Thoracic aorta (tissue), 2 donors: Measurements from ENCODE around the gene FOXD1. TPM values are rescaled to one million over a fixed set of nuclear protein-coding genes. Genes with fewer than 3 reads are reported as not detected.

Source experiments
- ATAC-seq: fragments of 150-250 bp; one replicate; pipeline ENCODE4 v1.8.0; 2017; ENCODE audit warnings: low read depth; ENCODE audit not compliant: insufficient number of reproducible peaks, low FRiP score
- DNase-seq: peaks from one replicate; pipeline ENCODE4 v3.0.0-alpha.2; 2020; ENCODE audit warnings: low spot score
- H3K27ac ChIP-seq, 2 donors: fragments of 200-600 bp; sonication (generic); 1 replicate in 1 of 2; 2 replicates in 1 of 2; pipeline ENCODE4 v1.5.1; 2016; ENCODE audit warnings: mild to moderate bottlenecking in 2 of 2, moderate library complexity in 2 of 2
- H3K27me3 ChIP-seq: fragments of 200-600 bp; sonication (generic); replicated peaks from 2 replicates; pipeline ENCODE4 v1.6.0; 2016; ENCODE audit warnings: mild to moderate bottlenecking; ENCODE audit not compliant: insufficient read depth
- H3K36me3 ChIP-seq: fragments of 200-600 bp; sonication (generic); one replicate; pipeline ENCODE4 v1.5.1; 2016
- H3K4me1 ChIP-seq, 2 donors: fragments of 200-600 bp; sonication (generic); 1 replicate in 1 of 2; 2 replicates in 1 of 2; pipeline versions ENCODE4 v1.5.1 to v1.6.0; 2016; ENCODE audit warnings: low read depth in 2 of 2, mild to moderate bottlenecking in 1 of 2; ENCODE audit not compliant: control insufficient read depth in 1 of 2
- H3K4me3 ChIP-seq: fragments of 200-600 bp; sonication (generic); 2 replicates; pipeline ENCODE4 v1.5.1; 2016; ENCODE audit warnings: mild to moderate bottlenecking
- H3K9me3 ChIP-seq: fragments of 200-600 bp; sonication (generic); 2 replicates; pipeline ENCODE4 v1.5.1; 2016
- CTCF ChIP-seq: fragments of 200-600 bp; sonication (generic); IDR thresholded peaks from one replicate; pipeline ENCODE4 v1.5.1; 2019; ENCODE audit warnings: antibody characterized with exemption
- total RNA-seq, 2 donors: library from RNA; depleted of rRNA; stranded (reverse); fragments of >200 nt; gene quantifications; one replicate each; pipeline versions ENCODE4 v1.1.0 to v1.2.3, GENCODE V29; 2016

FOXD1 gene
- total RNA-seq, 2 donors from 2014 or later: 6.8 to 10.0 TPM

DNA sequence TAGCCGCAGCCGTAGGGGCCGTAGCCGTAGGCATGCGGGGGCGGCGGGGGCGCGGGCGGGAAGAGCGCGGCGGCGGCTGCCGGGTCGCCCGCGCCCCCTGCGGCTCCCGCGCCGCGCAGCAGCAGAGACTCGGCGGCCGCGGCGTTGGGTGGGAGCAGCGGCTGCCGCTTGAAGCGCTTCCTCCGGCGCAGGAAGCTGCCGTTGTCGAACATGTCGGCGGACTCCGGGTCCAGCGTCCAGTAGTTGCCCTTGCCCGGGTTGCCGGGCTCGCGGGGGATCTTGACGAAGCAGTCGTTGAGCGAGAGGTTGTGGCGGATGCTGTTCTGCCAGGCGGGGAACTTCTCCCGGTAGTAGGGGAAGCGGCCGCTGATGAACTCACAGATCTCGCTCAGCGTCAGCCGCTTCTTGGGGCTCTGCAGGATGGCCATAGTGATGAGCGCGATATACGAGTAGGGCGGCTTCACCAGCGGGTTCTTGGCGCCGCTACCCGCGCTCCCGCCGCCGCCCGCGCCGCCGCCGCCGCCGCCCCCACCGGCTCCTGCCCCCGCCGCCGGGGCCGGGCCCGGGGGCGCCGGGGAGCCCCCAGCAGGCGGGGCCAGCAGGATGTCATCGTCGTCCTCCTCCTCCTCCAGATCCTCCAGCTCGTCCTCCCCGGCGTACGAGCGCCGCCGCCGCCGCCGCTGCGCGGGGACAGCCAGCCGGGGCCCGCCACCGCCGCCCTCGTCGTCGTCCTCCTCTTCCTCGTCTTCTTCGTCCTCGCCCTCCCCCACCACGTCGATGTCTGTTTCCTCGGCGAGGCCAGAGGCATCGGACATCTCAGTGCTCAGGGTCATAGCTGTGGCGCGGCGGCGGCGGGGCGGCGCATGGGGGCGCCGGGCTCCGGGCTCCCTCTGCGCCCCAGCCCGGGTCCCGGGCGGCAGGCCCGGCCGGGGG is 781 bp downstream of the FOXD1 start:
- Histone ChIP-seq H3K27me3 (peaks cover 32% of the 10 kb centered on the region), H3K27ac (peak overlapping the region; percentile 82), H3K4me1 (peaks cover 12 to 34% of the 10 kb centered on the region in 2 donors), H3K9me3 (no peaks in the 10 kb centered on the region), H3K36me3 (peaks cover 2% of the 10 kb centered on the region), H3K4me3 (peak overlapping the region; percentile 86)
- ATAC-seq (no peak), DNase-seq (no peak)
- TF ChIP-seq CTCF: no peak

DNA sequence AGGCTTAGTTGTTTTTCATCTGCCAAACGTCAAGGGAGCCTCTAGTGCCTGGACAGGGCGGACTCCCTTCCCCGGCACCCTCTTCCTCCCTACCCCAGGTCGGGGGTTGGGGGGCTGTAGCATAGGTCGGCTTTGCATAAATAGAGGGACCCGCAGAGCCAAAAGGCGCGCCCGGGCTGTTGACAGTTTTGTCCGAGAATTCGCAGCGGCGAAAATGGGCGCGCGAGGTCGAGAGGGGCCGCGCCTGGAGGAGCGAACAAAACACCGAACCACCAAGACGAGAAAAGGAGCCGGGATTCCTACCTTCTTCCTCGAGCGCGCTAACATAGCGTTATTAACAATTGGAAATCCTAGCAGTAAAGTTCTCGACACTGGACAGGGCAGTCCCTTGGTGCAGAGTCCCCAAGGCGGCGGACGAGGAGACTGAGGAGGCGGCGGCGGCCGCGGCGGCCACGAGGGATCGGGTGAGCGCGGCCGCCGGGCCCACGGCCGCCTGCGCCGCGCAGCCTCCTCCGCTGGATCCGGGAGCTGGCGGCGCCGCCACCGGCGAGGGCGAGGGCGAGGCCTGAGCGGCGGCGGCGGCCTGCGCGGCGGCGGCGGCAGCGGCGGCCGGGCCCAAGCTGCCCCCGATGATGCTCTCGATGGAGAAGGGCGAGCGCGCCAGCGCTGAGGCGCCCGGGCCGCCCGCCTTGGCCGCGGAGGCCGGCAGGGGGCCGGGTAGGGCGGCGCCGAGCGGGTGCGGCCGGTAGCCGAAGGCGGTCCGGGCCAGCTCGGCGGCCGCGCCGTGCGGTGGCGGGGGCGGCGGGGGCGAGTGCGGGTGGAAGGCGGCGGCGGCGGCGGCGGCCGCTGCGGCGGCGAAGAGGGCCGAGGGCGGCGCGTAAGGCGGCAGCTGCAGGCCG is 1.7 kb downstream of the FOXD1 start:
- Histone ChIP-seq H3K27me3 (peaks cover 29% of the 10 kb centered on the region), H3K4me1 (peaks cover 12 to 34% of the 10 kb centered on the region in 2 donors)
- DNase-seq: no peak

GRCh38 chr5:73445665-73446630 is 2.6 kb downstream of the FOXD1 start:
- Histone ChIP-seq H3K4me1 (peaks cover 6 to 25% of the 10 kb centered on the region in 2 donors), H3K4me3 (peak overlapping the region; percentile 75), H3K9me3 (no peaks in the 10 kb centered on the region), H3K27me3 (peaks cover 21% of the 10 kb centered on the region), H3K36me3 (peaks cover 2% of the 10 kb centered on the region), H3K27ac (peak overlapping the region in 1 of 2 donors; percentile 36)
- no peak for DNase-seq
- no peak for ATAC-seq
- no peak for TF ChIP-seq CTCF

More for the DNA sequence above, 1.7 kb downstream of the FOXD1 start:
- no peak for TF ChIP-seq CTCF
- Histone ChIP-seq H3K27ac (peak overlapping the region; percentile 36 to 62), H3K9me3 (no peaks in the 10 kb centered on the region), H3K36me3 (peaks cover 2% of the 10 kb centered on the region), H3K4me3 (peak overlapping the region; percentile 75)
- no peak for ATAC-seq

- Histone ChIP-seq H3K27ac (no peak overlapping the region), H3K36me3 (peaks cover 2% of the 10 kb centered on the region), H3K4me3 (no peak overlapping the region), H3K27me3 (peaks cover 15% of the 10 kb centered on the region), H3K4me1 (peaks cover 3 to 24% of the 10 kb centered on the region in 2 donors), H3K9me3 (no peaks in the 10 kb centered on the region)
- ATAC-seq (no peak), DNase-seq (no peak)
- TF ChIP-seq CTCF: no peak
Observed at GRCh38 chr5:73444499-73445438, 3.8 kb downstream of the FOXD1 start.
